Astrocyte (in vitro differentiated cells and primary cell): Measurements from ENCODE around the gene TACR1. TPM values are rescaled to one million over a fixed set of nuclear protein-coding genes. Genes with fewer than 3 reads are reported as not detected.

ENCODE experiments used
- DNase-seq: peaks from one replicate; pipeline ENCODE4 v3.0.0-alpha.2; 2010; ENCODE audit warnings: low read depth
- FAIRE-seq: peaks from 2 replicates; lab custom pipeline; 2011; peaks lifted over from hg19 to GRCh38; lab: Jason Lieb, UNC
- H2AFZ ChIP-seq: 2 replicates; pipeline ENCODE4 v1.6.0; 2012; ENCODE audit warnings: low read depth, low read length, inconsistent platforms
- H3K27ac ChIP-seq: 2 replicates; pipeline ENCODE4 v1.5.1; 2011; ENCODE audit warnings: low read depth, low read length, inconsistent platforms
- H3K27me3 ChIP-seq: 2 replicates; pipeline ENCODE4 v1.6.0; 2011; ENCODE audit warnings: low read length, inconsistent platforms; ENCODE audit not compliant: insufficient read depth
- H3K36me3 ChIP-seq: 2 replicates; pipeline ENCODE4 v1.5.1; 2011; ENCODE audit warnings: low read length, inconsistent platforms; ENCODE audit not compliant: insufficient read depth
- H3K4me1 ChIP-seq: 2 replicates; pipeline ENCODE4 v1.5.1; 2011; ENCODE audit warnings: low read length, inconsistent platforms; ENCODE audit not compliant: insufficient read depth
- H3K4me2 ChIP-seq: 2 replicates; pipeline ENCODE4 v1.6.0; 2012; ENCODE audit warnings: low read length, inconsistent platforms
- H3K4me3 ChIP-seq: 2 replicates; pipeline ENCODE4 v1.5.1; 2011; ENCODE audit warnings: low read depth, mild to moderate bottlenecking, low read length, inconsistent platforms; ENCODE audit not compliant: insufficient read depth
- H3K79me2 ChIP-seq: 2 replicates; pipeline ENCODE4 v1.6.0; 2012; ENCODE audit warnings: mild to moderate bottlenecking, low read length, inconsistent platforms; ENCODE audit not compliant: insufficient read depth
- H3K9ac ChIP-seq: 2 replicates; pipeline ENCODE4 v1.6.0; 2012; ENCODE audit warnings: mild to moderate bottlenecking, low read length, inconsistent platforms
- H3K9me3 ChIP-seq: 2 replicates; pipeline ENCODE4 v1.5.1; 2012; ENCODE audit warnings: low read depth, mild to moderate bottlenecking, low read length, inconsistent platforms; ENCODE audit not compliant: insufficient read depth
- H4K20me1 ChIP-seq: 2 replicates; pipeline ENCODE4 v1.6.0; 2012; ENCODE audit warnings: low read length, inconsistent platforms; ENCODE audit not compliant: insufficient read depth
- H3K27ac Mint-ChIP-seq: one replicate; pipeline ENCODE4 v1.8.0; 2021; ENCODE audit warnings: mild to moderate bottlenecking, mixed read lengths; ENCODE audit not compliant: unreplicated experiment
- H3K27me3 Mint-ChIP-seq: one replicate; pipeline ENCODE4 v1.8.0; 2021; ENCODE audit warnings: low read depth, mixed read lengths; ENCODE audit not compliant: unreplicated experiment
- H3K36me3 Mint-ChIP-seq: one replicate; pipeline ENCODE4 v1.8.0; 2021; ENCODE audit warnings: low read depth, mixed read lengths; ENCODE audit not compliant: unreplicated experiment
- H3K4me1 Mint-ChIP-seq: one replicate; pipeline ENCODE4 v1.8.0; 2021; ENCODE audit warnings: low read depth, mixed read lengths; ENCODE audit not compliant: unreplicated experiment
- H3K4me3 Mint-ChIP-seq: one replicate; pipeline ENCODE4 v1.8.0; 2021; ENCODE audit warnings: mild to moderate bottlenecking, moderate library complexity, mixed read lengths; ENCODE audit not compliant: unreplicated experiment
- H3K9me3 Mint-ChIP-seq: one replicate; pipeline ENCODE4 v1.8.0; 2021; ENCODE audit warnings: mild to moderate bottlenecking, mixed read lengths; ENCODE audit not compliant: unreplicated experiment
- CTCF ChIP-seq: IDR thresholded peaks from 2 replicates; pipeline ENCODE4 v1.5.1; 2011; ENCODE audit warnings: low read depth, mild to moderate bottlenecking, inconsistent platforms, low read length, moderate library complexity; ENCODE audit not compliant: insufficient read depth
- EZH2 ChIP-seq: IDR thresholded peaks from 2 replicates; pipeline ENCODE4 v1.6.1; 2012; ENCODE audit warnings: mild to moderate bottlenecking, low read length, inconsistent platforms; ENCODE audit not compliant: insufficient read depth
- total RNA-seq: library from RNA; stranded (reverse); gene quantifications from 2 replicates; pipeline ENCODE4 v1.2.1, GENCODE V29; 2021

The TACR1 gene
- total RNA-seq, 1 donor from 2014 or later, result not detected

DNA sequence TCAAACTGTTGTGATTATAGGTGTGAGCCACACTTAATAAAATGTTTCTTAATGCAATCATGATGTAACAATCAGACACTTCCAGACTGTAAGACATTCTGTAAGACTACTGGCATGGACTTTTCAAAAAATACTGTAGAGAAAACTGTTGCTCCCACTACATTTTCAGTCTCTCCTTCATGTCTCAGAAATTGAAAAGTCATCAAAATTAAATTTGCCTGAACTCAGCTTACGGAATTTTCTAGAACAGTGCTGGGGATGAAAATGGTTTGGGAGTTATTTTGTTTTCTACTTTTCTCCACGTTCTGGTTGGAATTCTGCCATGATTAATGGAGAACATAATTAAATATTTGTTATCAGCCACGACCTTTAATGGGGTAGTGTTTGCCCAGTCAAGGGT is 26.8 kb upstream of the TACR1 start:
- no peak for FAIRE-seq
- H3K27me3 Mint-ChIP-seq, result no peaks in the 10 kb centered on the region
- no peak overlapping the region for H3K9ac ChIP-seq

GRCh38 chr2:75224636-75225094 is 25.3 kb upstream of the TACR1 start:
- Histone ChIP-seq H4K20me1 (no peaks in the 10 kb centered on the region), H3K9ac (no peak overlapping the region), H3K4me3 (no peak overlapping the region), H3K9me3 (no peaks in the 10 kb centered on the region), H3K27me3 (no peaks in the 10 kb centered on the region), H2AFZ (no peak overlapping the region), H3K36me3 (no peaks in the 10 kb centered on the region), H3K4me2 (no peak overlapping the region), H3K4me1 (peaks cover 10% of the 10 kb centered on the region), H3K79me2 (no peaks in the 10 kb centered on the region), H3K27ac (no peak overlapping the region)
- no peak overlapping the region for H3K4me3 Mint-ChIP-seq
- DNase-seq (no peak), FAIRE-seq (no peak)
- H3K27me3 Mint-ChIP-seq, result no peaks in the 10 kb centered on the region
- H3K27ac Mint-ChIP-seq, result no peak overlapping the region
- no peaks in the 10 kb centered on the region for H3K36me3 Mint-ChIP-seq
- TF ChIP-seq EZH2 (no peak), CTCF (no peak)
- no peaks in the 10 kb centered on the region for H3K4me1 Mint-ChIP-seq
- H3K9me3 Mint-ChIP-seq, result peaks cover 2% of the 10 kb centered on the region

More for the DNA sequence above, 26.8 kb upstream of the TACR1 start:
- no peak overlapping the region for H2AFZ ChIP-seq
- Mint-ChIP-seq H3K27ac (no peak overlapping the region), H3K9me3 (no peaks in the 10 kb centered on the region), H3K4me3 (no peak overlapping the region), H3K4me1 (no peaks in the 10 kb centered on the region), H3K36me3 (no peaks in the 10 kb centered on the region)
- no peak overlapping the region for H3K27ac ChIP-seq
- H3K4me2 ChIP-seq, result no peak overlapping the region
- H3K27me3 ChIP-seq, result no peaks in the 10 kb centered on the region
- H4K20me1 ChIP-seq, result no peaks in the 10 kb centered on the region
- DNase-seq, result no peak
- no peak for TF ChIP-seq CTCF
- no peak for TF ChIP-seq EZH2
- H3K36me3 ChIP-seq, result no peaks in the 10 kb centered on the region
- no peaks in the 10 kb centered on the region for H3K79me2 ChIP-seq
- no peak overlapping the region for H3K4me3 ChIP-seq
- peaks cover 10% of the 10 kb centered on the region for H3K4me1 ChIP-seq
- H3K9me3 ChIP-seq, result no peaks in the 10 kb centered on the region

- DNase-seq, result no peak
- peak overlapping the region; percentile 45 for H3K4me2 ChIP-seq
- peak overlapping the region; percentile 15 for H3K27ac ChIP-seq
- H3K27me3 ChIP-seq, result no peaks in the 10 kb centered on the region
- H3K4me1 ChIP-seq, result peaks cover 10% of the 10 kb centered on the region
- no peak for FAIRE-seq
- no peaks in the 10 kb centered on the region for H3K36me3 ChIP-seq
- Mint-ChIP-seq H3K4me3 (no peak overlapping the region), H3K27me3 (peaks cover 5% of the 10 kb centered on the region), H3K9me3 (peaks cover 2% of the 10 kb centered on the region), H3K4me1 (no peaks in the 10 kb centered on the region), H3K27ac (no peak overlapping the region), H3K36me3 (no peaks in the 10 kb centered on the region)
- no peaks in the 10 kb centered on the region for H3K9me3 ChIP-seq
- no peaks in the 10 kb centered on the region for H4K20me1 ChIP-seq
- H2AFZ ChIP-seq, result peak overlapping the region; percentile 74
- H3K9ac ChIP-seq, result no peak overlapping the region
- no peak overlapping the region for H3K4me3 ChIP-seq
- TF ChIP-seq CTCF (no peak), EZH2 (no peak)
- no peaks in the 10 kb centered on the region for H3K79me2 ChIP-seq
Observed at GRCh38 chr2:75222527-75222926, 23.2 kb upstream of the TACR1 start.
